K562 (cell line): ENCODE results near the gene MGAT5. TPM values are rescaled to one million over a fixed set of nuclear protein-coding genes. Genes with fewer than 3 reads are reported as not detected.

ENCODE experiments used
- ATAC-seq: fragments of 200-7000 bp; cut with Tn5 transposase; 3 replicates; pipeline ENCODE4 v1.9.1; 2020; ENCODE audit warnings: moderate library complexity
- BruUV-seq: library from RNA; stranded (reverse); fragments of 400-500 nt; replicated peaks from 2 replicates; lab custom pipeline; 2021; lab: Mats Ljungman, UMichigan
- CTCF ChIA-PET: fragments of 300-600 bp; formaldehyde crosslinking; extraction: SDS; loops from one replicate; lab custom pipeline; 2021; ENCODE audit warnings: low intra/inter-chr PET ratio; lab: Yijun Ruan, JAX
- POLR2A ChIA-PET: fragments of 300-600, 350-650 bp; sonication (Branson Sonifier 250); formaldehyde crosslinking; extraction: SDS; loops from one replicate; lab custom pipeline; 2021; ENCODE audit warnings: antibody characterized with exemption, inconsistent platforms; lab: Yijun Ruan, JAX
- DNase-seq, 4 experiments: peaks; one replicate each; pipeline versions ENCODE4 v3.0.0 to v3.0.0-alpha.2; 2011 to 2018; ENCODE audit warnings: low spot score in 3 of 4, mixed read lengths in 3 of 4; ENCODE audit errors: extremely low read depth in 1 of 4
- FAIRE-seq: peaks from 2 replicates; lab custom pipeline; 2011; peaks lifted over from hg19 to GRCh38; lab: Jason Lieb, UNC
- H2AFZ ChIP-seq: 2 replicates; pipeline ENCODE4 v1.6.0; 2011; ENCODE audit warnings: low read depth, low read length, control low read depth, inconsistent platforms
- H3K27ac ChIP-seq: fragments of 200-600 bp; 3 replicates; pipeline ENCODE4 v1.8.0; 2011; ENCODE audit warnings: low read depth, mild to moderate bottlenecking, control low read depth, inconsistent platforms, low read length, moderate library complexity, mixed read lengths; ENCODE audit errors: extremely low read depth
- H3K27me3 ChIP-seq, 2 experiments: fragments of 300-600 bp in 1 of 2; 2 replicates in 1 of 2; 3 replicates in 1 of 2; pipeline versions ENCODE4 v1.6.0 to v1.8.0; 2011; ENCODE audit warnings: inconsistent platforms in 2 of 2, low read length in 2 of 2, mild to moderate bottlenecking in 1 of 2, mixed read lengths in 1 of 2, moderate library complexity in 1 of 2; ENCODE audit not compliant: control insufficient read depth in 2 of 2, insufficient read depth in 2 of 2
- H3K36me3 ChIP-seq: fragments of 300-600 bp; 3 replicates; pipeline ENCODE4 v1.8.0; 2011; ENCODE audit warnings: mild to moderate bottlenecking, low read length, inconsistent platforms; ENCODE audit not compliant: control insufficient read depth, insufficient read depth
- H3K4me1 ChIP-seq, 2 experiments: fragments of 200-600 bp in 1 of 2; replicated peaks in 1 of 2; 2 replicates in 1 of 2; 3 replicates in 1 of 2; pipeline versions ENCODE4 v1.5.1 to v1.8.0; 2011; ENCODE audit warnings: inconsistent platforms in 2 of 2, low read length in 2 of 2, mild to moderate bottlenecking in 1 of 2, mixed read lengths in 1 of 2, moderate library complexity in 1 of 2; ENCODE audit not compliant: control insufficient read depth in 2 of 2, insufficient read depth in 2 of 2
- H3K4me2 ChIP-seq: 2 replicates; pipeline ENCODE4 v1.6.1; 2011; ENCODE audit warnings: low read length, control low read depth, inconsistent platforms, mixed read lengths; ENCODE audit not compliant: insufficient read depth
- H3K4me3 ChIP-seq: fragments of 200-600 bp; sonication (generic), shearing (Covaris generic); 2 replicates; pipeline ENCODE4 v1.5.1; 2016; ENCODE audit warnings: control low read depth, inconsistent platforms
- H3K79me2 ChIP-seq: fragments of 200-600 bp; 3 replicates; pipeline ENCODE4 v1.8.0; 2011; ENCODE audit warnings: low read length, inconsistent platforms; ENCODE audit not compliant: control insufficient read depth, insufficient read depth
- H3K9ac ChIP-seq, 2 experiments: 2 replicates each; pipeline versions ENCODE4 v1.6.0 to v1.6.1; 2011; ENCODE audit warnings: low read depth in 2 of 2, low read length in 2 of 2, control low read depth in 1 of 2, inconsistent platforms in 1 of 2, mild to moderate bottlenecking in 1 of 2, mixed read lengths in 1 of 2; ENCODE audit not compliant: insufficient read depth in 1 of 2
- H3K9me1 ChIP-seq: one replicate; pipeline ENCODE4 v1.6.0; 2011; ENCODE audit warnings: inconsistent platforms, mild to moderate bottlenecking, low read length, moderate library complexity; ENCODE audit not compliant: control insufficient read depth, insufficient read depth
- H3K9me3 ChIP-seq: replicated peaks from 2 replicates; pipeline ENCODE4 v1.5.1; 2011; ENCODE audit warnings: low read depth, low read length, inconsistent platforms; ENCODE audit not compliant: control insufficient read depth, insufficient read depth
- H4K20me1 ChIP-seq: replicated peaks from 2 replicates; pipeline ENCODE4 v1.6.1; 2011; ENCODE audit warnings: low read length, inconsistent platforms, mixed read lengths; ENCODE audit not compliant: control insufficient read depth, insufficient read depth
- WGBS: fragments of 100-300 bp; shearing (Covaris generic); methylation state at CpG from one replicate; pipeline ENCODE4 v1.1.6; 2016; ENCODE audit warnings: low coverage, mixed read lengths; ENCODE audit not compliant: insufficient coverage; ENCODE audit errors: missing lambda C conversion rate; 5-methylcytosine and 5-hydroxymethylcytosine counted together
- in situ Hi-C: fragments of 300-500 bp; cut with MboI; formaldehyde crosslinking; loops from 4 replicates; pipeline ENCODE4 v1.15.0; 2018; ENCODE audit warnings: inconsistent platforms, mixed read lengths
- intact Hi-C: fragments of 100-400 bp; cut with micrococcal nuclease; formaldehyde crosslinking; loops from 2 replicates; pipeline ENCODE4 v1.14.2; 2022
- polyA plus RNA-seq, 8 experiments: library from polyadenylated mRNA; depleted of rRNA in 4 of 8; stranded (reverse) in 5 of 8; unstranded in 3 of 8; fragments of >200 nt; fragmentation: Nextera tagmentation in 2 of 8; fragmentation: Illumina TruSeq in 1 of 8; extraction: Ambion mirVana in 2 of 8; extraction: Trizol in 1 of 8; gene quantifications; 2 replicates each; pipeline versions ENCODE4 v1.2.1 to v1.2.3, GENCODE V29; 2011 to 2014; ENCODE audit warnings: inconsistent platforms in 1 of 8, missing spikeins in 1 of 8
- total RNA-seq, 7 experiments: library from RNA; depleted of rRNA in 6 of 7; stranded (reverse); fragments of >200 nt in 6 of 7; fragmentation: Illumina TruSeq in 2 of 7; extraction: Trizol in 2 of 7; gene quantifications; 2 replicates each; pipeline versions ENCODE4 v1.2.1 to v1.2.3, GENCODE V29; 2011 to 2021; ENCODE audit warnings: low replicate concordance in 1 of 7
- TF ChIP-seq, protein P1 (sequence below): IDR thresholded peaks from 2 replicates; pipeline ENCODE4 v1.6.1; 2016; ENCODE audit warnings: missing genetic modification characterization, missing compliant biosample characterization
- TF ChIP-seq, protein P2 (sequence below): fragments of 250-450 bp; sonication (Bioruptor Pico); IDR thresholded peaks from 2 replicates; pipeline ENCODE4 v1.4.0; 2020; ENCODE audit warnings: mild to moderate bottlenecking, moderate library complexity
- TF ChIP-seq, protein P3 (sequence below): fragments of 450-650 bp; IDR thresholded peaks from 2 replicates; pipeline ENCODE4 v1.6.1; 2018; ENCODE audit not compliant: partially characterized antibody
- TF ChIP-seq, protein P4 (sequence below), 2 experiments: fragments of 450-650 bp; IDR thresholded peaks; 2 replicates each; pipeline ENCODE4 v1.6.1; 2018; ENCODE audit warnings: mild to moderate bottlenecking in 2 of 2, low read depth in 1 of 2; ENCODE audit not compliant: partially characterized antibody in 2 of 2
- TF ChIP-seq, protein P5 (sequence below): fragments of 450-650 bp; IDR thresholded peaks from 2 replicates; pipeline ENCODE4 v1.7.0; 2016; ENCODE audit warnings: borderline replicate concordance

MGAT5 gene
- total and polyA plus RNA-seq, 9 of the 15 experiments (the other 6 are each of a cell fraction or from before 2014, with no cell fraction given) = 1.6 to 18.6 (median 11.1) TPM

DNA sequence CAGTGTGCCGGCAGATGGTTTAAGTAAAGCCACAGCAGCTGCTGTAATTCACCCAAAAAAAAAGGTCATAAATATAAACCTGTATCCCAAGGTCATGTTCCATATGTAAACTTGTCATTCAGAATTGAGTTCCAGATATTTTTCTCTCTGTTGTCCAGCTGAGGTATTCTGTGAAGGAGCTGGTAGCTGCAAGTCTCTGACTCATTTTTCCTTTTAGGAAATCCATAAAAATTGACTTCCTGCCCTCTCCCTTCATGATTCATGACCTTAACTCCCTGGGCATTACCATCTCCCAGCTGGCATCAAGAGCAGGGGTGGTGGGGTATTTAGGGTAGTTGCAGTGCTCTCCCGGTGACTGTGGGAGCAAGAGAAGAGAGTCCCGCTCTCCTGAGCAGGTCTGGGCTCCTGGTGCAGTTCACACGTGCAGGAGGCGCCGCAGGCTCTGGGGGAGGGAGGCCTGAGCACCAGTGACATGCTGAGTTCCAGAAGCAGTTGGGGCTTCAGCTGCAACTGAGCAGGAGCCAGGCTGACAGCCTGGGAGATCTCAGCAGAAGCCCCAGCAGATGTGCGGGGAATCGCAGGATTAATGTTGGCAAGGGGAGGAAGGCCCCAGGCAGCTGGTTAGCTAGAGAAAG is 192.6 kb downstream of the MGAT5 start:
- FAIRE-seq (no peak), DNase-seq (no peak), ATAC-seq (no peak)
- Histone ChIP-seq H3K79me2 (no peaks in the 10 kb centered on the region), H3K27ac (no peak overlapping the region), H3K36me3 (no peaks in the 10 kb centered on the region), H3K4me1 (no peaks in the 10 kb centered on the region), H3K4me3 (no peak overlapping the region), H3K4me2 (no peak overlapping the region), H3K9me1 (no peaks in the 10 kb centered on the region), H4K20me1 (peaks cover 5% of the 10 kb centered on the region; the same call in 1 of the 2 replicates), H3K27me3 (no peaks in the 10 kb centered on the region), H3K9ac (no peak overlapping the region), H2AFZ (no peak overlapping the region), H3K9me3 (no peaks in the 10 kb centered on the region)
- WGBS = 79% methylated on average over 7 of the region's 8 CpGs
- BruUV-seq = no TSS peak
- in situ Hi-C loops = no loop called here
- POLR2A ChIA-PET = interaction anchor here (0.7 kb wide), 1 partner anchor 395 kb away, joined by 3 read pairs; no protein-coding TSS in a partner anchor
- intact Hi-C loops = no loop called here
- CTCF ChIA-PET = no interaction called here
- TF ChIP-seq, protein P1, sequence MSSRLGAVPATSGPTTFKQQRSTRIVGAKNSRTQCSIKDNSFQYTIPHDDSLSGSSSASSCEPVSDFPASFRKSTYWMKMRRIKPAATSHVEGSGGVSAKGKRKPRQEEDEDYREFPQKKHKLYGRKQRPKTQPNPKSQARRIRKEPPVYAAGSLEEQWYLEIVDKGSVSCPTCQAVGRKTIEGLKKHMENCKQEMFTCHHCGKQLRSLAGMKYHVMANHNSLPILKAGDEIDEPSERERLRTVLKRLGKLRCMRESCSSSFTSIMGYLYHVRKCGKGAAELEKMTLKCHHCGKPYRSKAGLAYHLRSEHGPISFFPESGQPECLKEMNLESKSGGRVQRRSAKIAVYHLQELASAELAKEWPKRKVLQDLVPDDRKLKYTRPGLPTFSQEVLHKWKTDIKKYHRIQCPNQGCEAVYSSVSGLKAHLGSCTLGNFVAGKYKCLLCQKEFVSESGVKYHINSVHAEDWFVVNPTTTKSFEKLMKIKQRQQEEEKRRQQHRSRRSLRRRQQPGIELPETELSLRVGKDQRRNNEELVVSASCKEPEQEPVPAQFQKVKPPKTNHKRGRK = no peak
- TF ChIP-seq, protein P2, sequence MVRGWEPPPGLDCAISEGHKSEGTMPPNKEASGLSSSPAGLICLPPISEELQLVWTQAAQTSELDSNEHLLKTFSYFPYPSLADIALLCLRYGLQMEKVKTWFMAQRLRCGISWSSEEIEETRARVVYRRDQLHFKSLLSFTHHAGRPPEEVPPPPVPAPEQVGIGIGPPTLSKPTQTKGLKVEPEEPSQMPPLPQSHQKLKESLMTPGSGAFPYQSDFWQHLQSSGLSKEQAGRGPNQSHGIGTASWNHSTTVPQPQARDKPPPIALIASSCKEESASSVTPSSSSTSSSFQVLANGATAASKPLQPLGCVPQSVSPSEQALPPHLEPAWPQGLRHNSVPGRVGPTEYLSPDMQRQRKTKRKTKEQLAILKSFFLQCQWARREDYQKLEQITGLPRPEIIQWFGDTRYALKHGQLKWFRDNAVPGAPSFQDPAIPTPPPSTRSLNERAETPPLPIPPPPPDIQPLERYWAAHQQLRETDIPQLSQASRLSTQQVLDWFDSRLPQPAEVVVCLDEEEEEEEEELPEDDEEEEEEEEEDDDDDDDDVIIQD (CRISPR knock-in tag) = no peak
- TF ChIP-seq, protein P3, sequence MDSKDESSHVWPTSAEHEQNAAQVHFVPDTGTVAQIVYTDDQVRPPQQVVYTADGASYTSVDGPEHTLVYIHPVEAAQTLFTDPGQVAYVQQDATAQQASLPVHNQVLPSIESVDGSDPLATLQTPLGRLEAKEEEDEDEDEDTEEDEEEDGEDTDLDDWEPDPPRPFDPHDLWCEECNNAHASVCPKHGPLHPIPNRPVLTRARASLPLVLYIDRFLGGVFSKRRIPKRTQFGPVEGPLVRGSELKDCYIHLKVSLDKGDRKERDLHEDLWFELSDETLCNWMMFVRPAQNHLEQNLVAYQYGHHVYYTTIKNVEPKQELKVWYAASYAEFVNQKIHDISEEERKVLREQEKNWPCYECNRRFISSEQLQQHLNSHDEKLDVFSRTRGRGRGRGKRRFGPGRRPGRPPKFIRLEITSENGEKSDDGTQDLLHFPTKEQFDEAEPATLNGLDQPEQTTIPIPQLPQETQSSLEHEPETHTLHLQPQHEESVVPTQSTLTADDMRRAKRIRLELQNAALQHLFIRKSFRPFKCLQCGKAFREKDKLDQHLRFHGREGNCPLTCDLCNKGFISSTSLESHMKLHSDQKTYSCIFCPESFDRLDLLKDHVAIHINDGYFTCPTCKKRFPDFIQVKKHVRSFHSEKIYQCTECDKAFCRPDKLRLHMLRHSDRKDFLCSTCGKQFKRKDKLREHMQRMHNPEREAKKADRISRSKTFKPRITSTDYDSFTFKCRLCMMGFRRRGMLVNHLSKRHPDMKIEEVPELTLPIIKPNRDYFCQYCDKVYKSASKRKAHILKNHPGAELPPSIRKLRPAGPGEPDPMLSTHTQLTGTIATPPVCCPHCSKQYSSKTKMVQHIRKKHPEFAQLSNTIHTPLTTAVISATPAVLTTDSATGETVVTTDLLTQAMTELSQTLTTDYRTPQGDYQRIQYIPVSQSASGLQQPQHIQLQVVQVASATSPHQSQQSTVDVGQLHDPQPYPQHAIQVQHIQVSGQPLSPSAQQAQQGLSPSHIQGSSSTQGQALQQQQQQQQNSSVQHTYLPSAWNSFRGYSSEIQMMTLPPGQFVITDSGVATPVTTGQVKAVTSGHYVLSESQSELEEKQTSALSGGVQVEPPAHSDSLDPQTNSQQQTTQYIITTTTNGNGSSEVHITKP = no peak
- TF ChIP-seq, protein P4, sequence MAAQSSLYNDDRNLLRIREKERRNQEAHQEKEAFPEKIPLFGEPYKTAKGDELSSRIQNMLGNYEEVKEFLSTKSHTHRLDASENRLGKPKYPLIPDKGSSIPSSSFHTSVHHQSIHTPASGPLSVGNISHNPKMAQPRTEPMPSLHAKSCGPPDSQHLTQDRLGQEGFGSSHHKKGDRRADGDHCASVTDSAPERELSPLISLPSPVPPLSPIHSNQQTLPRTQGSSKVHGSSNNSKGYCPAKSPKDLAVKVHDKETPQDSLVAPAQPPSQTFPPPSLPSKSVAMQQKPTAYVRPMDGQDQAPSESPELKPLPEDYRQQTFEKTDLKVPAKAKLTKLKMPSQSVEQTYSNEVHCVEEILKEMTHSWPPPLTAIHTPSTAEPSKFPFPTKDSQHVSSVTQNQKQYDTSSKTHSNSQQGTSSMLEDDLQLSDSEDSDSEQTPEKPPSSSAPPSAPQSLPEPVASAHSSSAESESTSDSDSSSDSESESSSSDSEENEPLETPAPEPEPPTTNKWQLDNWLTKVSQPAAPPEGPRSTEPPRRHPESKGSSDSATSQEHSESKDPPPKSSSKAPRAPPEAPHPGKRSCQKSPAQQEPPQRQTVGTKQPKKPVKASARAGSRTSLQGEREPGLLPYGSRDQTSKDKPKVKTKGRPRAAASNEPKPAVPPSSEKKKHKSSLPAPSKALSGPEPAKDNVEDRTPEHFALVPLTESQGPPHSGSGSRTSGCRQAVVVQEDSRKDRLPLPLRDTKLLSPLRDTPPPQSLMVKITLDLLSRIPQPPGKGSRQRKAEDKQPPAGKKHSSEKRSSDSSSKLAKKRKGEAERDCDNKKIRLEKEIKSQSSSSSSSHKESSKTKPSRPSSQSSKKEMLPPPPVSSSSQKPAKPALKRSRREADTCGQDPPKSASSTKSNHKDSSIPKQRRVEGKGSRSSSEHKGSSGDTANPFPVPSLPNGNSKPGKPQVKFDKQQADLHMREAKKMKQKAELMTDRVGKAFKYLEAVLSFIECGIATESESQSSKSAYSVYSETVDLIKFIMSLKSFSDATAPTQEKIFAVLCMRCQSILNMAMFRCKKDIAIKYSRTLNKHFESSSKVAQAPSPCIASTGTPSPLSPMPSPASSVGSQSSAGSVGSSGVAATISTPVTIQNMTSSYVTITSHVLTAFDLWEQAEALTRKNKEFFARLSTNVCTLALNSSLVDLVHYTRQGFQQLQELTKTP (IDR thresholded peaks at IDR 0.05; ENCODE audit: low read depth in 1 of 2, partially characterized antibody in 2 of 2) = no peak
- TF ChIP-seq, protein P5, sequence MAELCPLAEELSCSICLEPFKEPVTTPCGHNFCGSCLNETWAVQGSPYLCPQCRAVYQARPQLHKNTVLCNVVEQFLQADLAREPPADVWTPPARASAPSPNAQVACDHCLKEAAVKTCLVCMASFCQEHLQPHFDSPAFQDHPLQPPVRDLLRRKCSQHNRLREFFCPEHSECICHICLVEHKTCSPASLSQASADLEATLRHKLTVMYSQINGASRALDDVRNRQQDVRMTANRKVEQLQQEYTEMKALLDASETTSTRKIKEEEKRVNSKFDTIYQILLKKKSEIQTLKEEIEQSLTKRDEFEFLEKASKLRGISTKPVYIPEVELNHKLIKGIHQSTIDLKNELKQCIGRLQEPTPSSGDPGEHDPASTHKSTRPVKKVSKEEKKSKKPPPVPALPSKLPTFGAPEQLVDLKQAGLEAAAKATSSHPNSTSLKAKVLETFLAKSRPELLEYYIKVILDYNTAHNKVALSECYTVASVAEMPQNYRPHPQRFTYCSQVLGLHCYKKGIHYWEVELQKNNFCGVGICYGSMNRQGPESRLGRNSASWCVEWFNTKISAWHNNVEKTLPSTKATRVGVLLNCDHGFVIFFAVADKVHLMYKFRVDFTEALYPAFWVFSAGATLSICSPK = no peak
